Measurements from ENCODE around the gene NELFCD. TPM values are rescaled to one million over a fixed set of nuclear protein-coding genes. Genes with fewer than 3 reads are reported as not detected.

Gene NELFCD
- total RNA-seq, 2 donors from 2014 or later: 55.0 to 85.2 TPM

DNA sequence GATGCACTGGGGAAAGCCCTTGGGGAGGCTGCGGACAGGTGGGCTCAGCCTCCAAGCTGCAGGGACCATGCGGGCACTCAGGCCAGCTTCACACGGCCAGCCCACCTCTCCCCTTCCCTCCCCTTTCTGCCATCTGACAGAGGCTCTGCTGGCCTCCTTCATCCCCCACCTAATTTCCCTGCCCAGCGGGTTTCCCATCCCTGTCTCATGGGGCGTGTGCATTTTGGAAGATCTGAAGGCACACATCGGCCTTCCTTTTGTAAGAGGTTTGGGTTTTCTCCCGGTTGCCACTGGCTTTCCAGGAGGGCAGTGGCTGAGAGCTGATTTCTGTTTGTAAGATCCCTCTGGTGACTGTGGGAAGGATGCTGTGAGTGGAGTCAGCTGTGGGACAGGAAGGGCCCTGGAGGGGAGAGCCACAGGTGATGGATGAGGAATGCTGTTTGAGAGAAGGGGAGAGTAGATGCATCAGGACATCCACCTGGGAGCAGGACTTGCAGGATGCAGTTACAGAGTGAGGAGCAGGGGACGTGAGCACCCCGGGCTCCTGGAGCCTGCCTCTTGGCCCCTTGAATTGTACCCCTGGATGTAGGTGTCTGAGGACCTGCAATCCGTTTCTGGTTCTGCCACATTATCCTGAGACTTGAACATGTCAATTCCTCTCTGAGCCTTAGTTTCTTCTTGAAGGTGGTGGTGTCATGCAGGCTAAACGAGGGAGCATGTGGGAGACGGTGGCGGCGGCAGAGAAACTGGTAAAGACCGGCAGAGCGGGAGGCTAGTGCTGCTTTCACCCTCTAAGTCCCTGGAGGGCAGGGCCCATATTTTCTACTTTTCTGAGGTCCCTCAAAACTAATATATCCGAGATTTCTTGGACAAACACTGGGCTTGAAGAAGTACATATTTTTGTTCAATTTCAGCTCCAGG is 32.2 kb downstream of the NELFCD start:
- no peak overlapping the region for H3K4me3 ChIP-seq
- TF ChIP-seq, protein P1, sequence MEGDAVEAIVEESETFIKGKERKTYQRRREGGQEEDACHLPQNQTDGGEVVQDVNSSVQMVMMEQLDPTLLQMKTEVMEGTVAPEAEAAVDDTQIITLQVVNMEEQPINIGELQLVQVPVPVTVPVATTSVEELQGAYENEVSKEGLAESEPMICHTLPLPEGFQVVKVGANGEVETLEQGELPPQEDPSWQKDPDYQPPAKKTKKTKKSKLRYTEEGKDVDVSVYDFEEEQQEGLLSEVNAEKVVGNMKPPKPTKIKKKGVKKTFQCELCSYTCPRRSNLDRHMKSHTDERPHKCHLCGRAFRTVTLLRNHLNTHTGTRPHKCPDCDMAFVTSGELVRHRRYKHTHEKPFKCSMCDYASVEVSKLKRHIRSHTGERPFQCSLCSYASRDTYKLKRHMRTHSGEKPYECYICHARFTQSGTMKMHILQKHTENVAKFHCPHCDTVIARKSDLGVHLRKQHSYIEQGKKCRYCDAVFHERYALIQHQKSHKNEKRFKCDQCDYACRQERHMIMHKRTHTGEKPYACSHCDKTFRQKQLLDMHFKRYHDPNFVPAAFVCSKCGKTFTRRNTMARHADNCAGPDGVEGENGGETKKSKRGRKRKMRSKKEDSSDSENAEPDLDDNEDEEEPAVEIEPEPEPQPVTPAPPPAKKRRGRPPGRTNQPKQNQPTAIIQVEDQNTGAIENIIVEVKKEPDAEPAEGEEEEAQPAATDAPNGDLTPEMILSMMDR (IDR thresholded peaks at IDR 0.05): no peak
- TF ChIP-seq POLR2A (IDR thresholded peaks at IDR 0.05) (no peak), POLR2AphosphoS5 (IDR thresholded peaks at IDR 0.05) (no peak)
- H3K36me3 ChIP-seq: no peaks in the 10 kb centered on the region
- intact Hi-C loops (cut with DNase I): no loop called here
- no peak overlapping the region for H3K27ac ChIP-seq
- H3K9me3 ChIP-seq: no peaks in the 10 kb centered on the region
- 83% methylated on average over 17 of the region's 17 CpGs for WGBS
- no peak for DNase-seq (ENCODE audit: low spot score)
- no peaks in the 10 kb centered on the region for H3K27me3 ChIP-seq (replicated peaks; ENCODE audit: insufficient read depth)
- H3K4me1 ChIP-seq (replicated peaks): no peaks in the 10 kb centered on the region

GRCh38 chr20:59013959-59014608 is 33.0 kb downstream of the NELFCD start:
- H3K4me1 ChIP-seq (replicated peaks): no peaks in the 10 kb centered on the region
- no peak for DNase-seq (ENCODE audit: low spot score)
- no peak overlapping the region for H3K4me3 ChIP-seq
- H3K9me3 ChIP-seq: no peaks in the 10 kb centered on the region
- no peak overlapping the region for H3K27ac ChIP-seq
- H3K36me3 ChIP-seq: no peaks in the 10 kb centered on the region
- WGBS: 72% methylated on average over 13 of the region's 13 CpGs
- H3K27me3 ChIP-seq (replicated peaks; ENCODE audit: insufficient read depth): no peaks in the 10 kb centered on the region
- intact Hi-C loops (cut with DNase I): no loop called here
- TF ChIP-seq POLR2AphosphoS5 (IDR thresholded peaks at IDR 0.05): no peak
- TF ChIP-seq POLR2A (IDR thresholded peaks at IDR 0.05): no peak
- TF ChIP-seq, protein P1 (IDR thresholded peaks at IDR 0.05): no peak

DNA sequence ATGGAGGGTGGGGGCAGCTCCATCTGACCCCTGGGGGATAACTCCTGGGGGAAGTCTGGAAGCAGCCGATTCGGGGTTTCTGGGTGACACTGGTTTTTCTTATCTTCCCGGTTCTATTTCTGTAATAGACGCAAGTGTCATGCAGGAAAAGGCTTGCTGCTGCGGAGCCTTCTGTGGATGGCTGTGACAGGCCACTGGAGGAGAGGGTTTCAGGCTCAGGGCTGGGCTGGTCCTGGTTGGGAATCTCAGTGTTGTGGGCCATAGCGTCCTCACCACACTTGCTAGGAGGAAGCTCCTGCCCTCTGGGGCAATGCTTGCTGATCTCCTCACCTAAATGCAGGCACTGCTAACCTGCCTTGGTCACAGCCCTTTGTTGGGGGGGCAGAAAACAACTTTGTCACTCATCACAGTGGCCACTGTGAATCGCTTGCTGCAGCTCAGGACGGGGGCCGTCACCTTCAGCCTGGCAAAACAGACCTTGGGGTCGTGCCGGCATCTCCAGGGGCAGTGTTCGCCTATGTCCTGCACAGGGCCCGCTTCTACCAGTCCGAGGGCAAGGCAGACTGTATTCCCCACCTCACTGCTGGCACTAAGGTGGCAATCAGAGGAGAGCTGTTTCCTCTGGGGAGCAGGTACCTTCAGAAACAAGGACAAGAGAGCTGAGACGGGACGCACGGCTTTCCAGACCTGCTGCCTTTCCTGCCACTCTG is 33.8 kb downstream of the NELFCD start:
- intact Hi-C loops (cut with DNase I): no loop called here
- no peak overlapping the region for H3K4me3 ChIP-seq
- H3K9me3 ChIP-seq: no peaks in the 10 kb centered on the region
- no peaks in the 10 kb centered on the region for H3K4me1 ChIP-seq (replicated peaks)
- 92% methylated on average over 17 of the region's 17 CpGs for WGBS
- no peak overlapping the region for H3K27ac ChIP-seq
- H3K27me3 ChIP-seq (replicated peaks; ENCODE audit: insufficient read depth): no peaks in the 10 kb centered on the region
- TF ChIP-seq, protein P1 (IDR thresholded peaks at IDR 0.05): no peak
- TF ChIP-seq POLR2AphosphoS5 (IDR thresholded peaks at IDR 0.05) (no peak), POLR2A (IDR thresholded peaks at IDR 0.05) (no peak)
- H3K36me3 ChIP-seq: no peaks in the 10 kb centered on the region
- no peak for DNase-seq (ENCODE audit: low spot score)

DNA sequence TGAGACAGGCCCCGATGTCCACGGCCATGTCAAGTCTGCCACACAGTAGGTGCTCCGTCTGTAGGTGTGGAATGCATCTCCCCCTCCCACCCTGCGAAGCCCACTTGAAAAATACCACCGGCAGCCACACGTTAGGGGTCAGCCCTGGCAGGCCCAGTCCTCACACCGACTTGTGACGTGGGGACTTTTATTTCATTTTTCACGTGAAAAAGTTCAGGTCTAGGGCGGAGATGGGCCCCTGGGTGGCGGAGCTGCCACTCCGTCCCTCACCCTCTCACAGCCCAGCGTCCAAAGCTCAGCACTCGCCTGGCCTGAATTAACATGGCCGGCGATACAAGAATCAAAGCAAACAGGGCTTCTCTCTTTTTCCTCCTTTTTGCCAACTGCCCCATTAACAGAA is 34.4 kb downstream of the NELFCD start:
- intact Hi-C loops (cut with DNase I): no loop called here
- no peaks in the 10 kb centered on the region for H3K9me3 ChIP-seq
- DNase-seq (ENCODE audit: low spot score): no peak
- WGBS: 80% methylated on average over 16 of the region's 16 CpGs
- H3K27me3 ChIP-seq (replicated peaks; ENCODE audit: insufficient read depth): no peaks in the 10 kb centered on the region
- TF ChIP-seq POLR2AphosphoS5 (IDR thresholded peaks at IDR 0.05) (no peak), POLR2A (IDR thresholded peaks at IDR 0.05) (no peak)
- TF ChIP-seq, protein P1 (IDR thresholded peaks at IDR 0.05): no peak
- H3K36me3 ChIP-seq: no peaks in the 10 kb centered on the region
- no peak overlapping the region for H3K4me3 ChIP-seq
- H3K4me1 ChIP-seq (replicated peaks): no peaks in the 10 kb centered on the region
- H3K27ac ChIP-seq: no peak overlapping the region
